ENCODE measurements around the gene RALGPS1.

The RALGPS1 gene

DNA sequence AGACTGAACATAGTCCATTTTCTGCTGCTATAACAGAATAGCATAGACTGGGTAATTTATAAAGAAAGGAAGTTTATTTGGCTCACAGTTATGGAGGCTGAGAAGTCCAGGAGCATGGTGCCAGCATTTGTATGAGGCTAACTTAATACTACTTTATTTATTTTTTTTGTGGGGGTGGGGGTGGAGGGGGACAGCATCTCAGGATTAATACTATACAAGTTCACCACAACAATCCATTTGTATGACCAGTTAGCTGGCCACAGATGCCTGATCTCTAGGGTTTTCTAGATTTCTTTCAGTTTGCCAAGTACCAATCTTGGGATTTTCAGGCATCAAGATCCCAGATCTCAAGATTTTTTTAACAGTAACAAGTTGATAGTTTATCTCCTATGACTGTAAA lies 187.6 kb downstream of the RALGPS1 start:
- Histone ChIP-seq H2BK5ac (ENCODE audit: low read depth, low read length, poor library complexity) (no peak overlapping the region), H3K79me1 (ENCODE audit: low read length) (no peaks in the 10 kb centered on the region), H3K4me3 (ENCODE audit: low read depth, low read length) (no peak overlapping the region), H3K18ac (ENCODE audit: low read length) (no peak overlapping the region), H3K79me2 (ENCODE audit: control insufficient read depth, insufficient read depth, low read length, poor library complexity) (no peaks in the 10 kb centered on the region), H3K9ac (ENCODE audit: low read length) (no peak overlapping the region), H4K8ac (ENCODE audit: low read depth, low read length) (no peak overlapping the region), H2AFZ (ENCODE audit: insufficient read depth, low read length, poor library complexity) (no peak overlapping the region), H3K27ac (ENCODE audit: low read depth, low read length) (no peak overlapping the region), H4K12ac (ENCODE audit: low read depth, low read length) (no peak overlapping the region), H3K9me3 (ENCODE audit: insufficient read depth, low read depth, low read length) (no peaks in the 10 kb centered on the region), H3K27me3 (ENCODE audit: insufficient read depth, low read length) (no peaks in the 10 kb centered on the region), H3K4me2 (ENCODE audit: low read length) (no peak overlapping the region), H2BK120ac (ENCODE audit: insufficient read depth, low read length, poor library complexity) (no peak overlapping the region), H2AK5ac (ENCODE audit: low read length) (no peak overlapping the region), H2BK12ac (ENCODE audit: low read length) (no peak overlapping the region), H4K91ac (ENCODE audit: low read depth, low read length) (no peak overlapping the region), H3K4me1 (ENCODE audit: control insufficient read depth in 1 of 2, insufficient read depth in 2 of 2, low read length in 2 of 2) (peaks cover 6 to 15% of the 10 kb centered on the region in 2 experiments), H3K4ac (ENCODE audit: low read depth, low read length) (no peak overlapping the region), H3K14ac (ENCODE audit: low read length) (no peak overlapping the region), H3K23ac (ENCODE audit: low read length) (no peak overlapping the region), H3K36me3 (ENCODE audit: control insufficient read depth in 1 of 2, insufficient read depth in 2 of 2, low read length in 2 of 2) (no peaks in the 10 kb centered on the region)
- DNase-seq, result no peak

DNA sequence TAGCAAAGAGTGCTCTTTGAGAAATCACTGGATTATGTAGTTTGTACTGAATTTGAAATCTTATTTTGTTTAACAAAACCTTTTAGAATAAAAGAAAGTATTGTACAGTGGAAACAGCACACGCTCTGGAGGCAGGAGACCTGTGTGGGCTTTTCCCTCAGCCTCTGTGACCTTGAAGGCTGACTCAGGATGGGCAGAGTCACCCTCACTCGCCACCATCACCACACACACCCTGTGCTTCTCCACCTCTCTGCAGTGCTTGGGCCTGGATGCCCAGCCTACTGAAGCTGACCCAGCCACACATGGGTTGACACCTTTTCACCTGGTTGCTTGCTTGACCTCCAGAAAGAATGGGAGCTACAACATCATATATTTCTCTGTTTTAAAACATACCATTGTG lies 188.2 kb downstream of the RALGPS1 start:
- H3K14ac ChIP-seq (ENCODE audit: low read length), result no peak overlapping the region
- H4K91ac ChIP-seq (ENCODE audit: low read depth, low read length), result no peak overlapping the region
- WGBS (ENCODE audit: extremely low coverage, insufficient coverage, insufficient read length), result no CpG with 5 or more reads among the region's 2 CpGs
- H3K27me3 ChIP-seq (ENCODE audit: insufficient read depth, low read length), result no peaks in the 10 kb centered on the region
- no peaks in the 10 kb centered on the region for H3K9me3 ChIP-seq (ENCODE audit: insufficient read depth, low read depth, low read length)
- no peak overlapping the region for H2BK12ac ChIP-seq (ENCODE audit: low read length)
- no peak for DNase-seq
- H3K36me3 ChIP-seq (ENCODE audit: control insufficient read depth in 1 of 2, insufficient read depth in 2 of 2, low read length in 2 of 2), result no peaks in the 10 kb centered on the region
- H4K8ac ChIP-seq (ENCODE audit: low read depth, low read length), result no peak overlapping the region
- H3K79me1 ChIP-seq (ENCODE audit: low read length), result no peaks in the 10 kb centered on the region
- no peak overlapping the region for H2BK120ac ChIP-seq (ENCODE audit: insufficient read depth, low read length, poor library complexity)
- no peak overlapping the region for H2AFZ ChIP-seq (ENCODE audit: insufficient read depth, low read length, poor library complexity)
- H3K18ac ChIP-seq (ENCODE audit: low read length), result no peak overlapping the region
- H3K4me3 ChIP-seq (ENCODE audit: low read depth, low read length), result no peak overlapping the region
- no peak overlapping the region for H2AK5ac ChIP-seq (ENCODE audit: low read length)
- no peak overlapping the region for H3K9ac ChIP-seq (ENCODE audit: low read length)
- H3K4ac ChIP-seq (ENCODE audit: low read depth, low read length), result no peak overlapping the region
- no peak overlapping the region for H2BK5ac ChIP-seq (ENCODE audit: low read depth, low read length, poor library complexity)
- H3K4me2 ChIP-seq (ENCODE audit: low read length), result no peak overlapping the region
- H3K79me2 ChIP-seq (ENCODE audit: control insufficient read depth, insufficient read depth, low read length, poor library complexity), result no peaks in the 10 kb centered on the region
- H3K4me1 ChIP-seq (ENCODE audit: control insufficient read depth in 1 of 2, insufficient read depth in 2 of 2, low read length in 2 of 2), result peaks cover 6 to 15% of the 10 kb centered on the region in 2 experiments
- H3K27ac ChIP-seq (ENCODE audit: low read depth, low read length), result no peak overlapping the region
- H3K23ac ChIP-seq (ENCODE audit: low read length), result no peak overlapping the region
- no peak overlapping the region for H4K12ac ChIP-seq (ENCODE audit: low read depth, low read length)

- no peaks in the 10 kb centered on the region for H3K36me3 ChIP-seq (ENCODE audit: control insufficient read depth in 1 of 2, insufficient read depth in 2 of 2, low read length in 2 of 2)
- H2AFZ ChIP-seq (ENCODE audit: insufficient read depth, low read length, poor library complexity), result no peak overlapping the region
- no peak overlapping the region for H3K27ac ChIP-seq (ENCODE audit: low read depth, low read length)
- H3K4me3 ChIP-seq (ENCODE audit: low read depth, low read length), result no peak overlapping the region
- no peaks in the 10 kb centered on the region for H3K79me2 ChIP-seq (ENCODE audit: control insufficient read depth, insufficient read depth, low read length, poor library complexity)
- WGBS (ENCODE audit: extremely low coverage, insufficient coverage, insufficient read length), result no CpG with 5 or more reads among the region's 7 CpGs
- no peak overlapping the region for H3K4me2 ChIP-seq (ENCODE audit: low read length)
- no peak overlapping the region for H2BK12ac ChIP-seq (ENCODE audit: low read length)
- H4K91ac ChIP-seq (ENCODE audit: low read depth, low read length), result no peak overlapping the region
- peak; percentile 39 to 77 for DNase-seq
- H2AK5ac ChIP-seq (ENCODE audit: low read length), result peak overlapping the region; percentile 40
- no peaks in the 10 kb centered on the region for H3K79me1 ChIP-seq (ENCODE audit: low read length)
- no peak overlapping the region for H4K12ac ChIP-seq (ENCODE audit: low read depth, low read length)
- H3K4me1 ChIP-seq (ENCODE audit: control insufficient read depth in 1 of 2, insufficient read depth in 2 of 2, low read length in 2 of 2), result peaks cover 6 to 15% of the 10 kb centered on the region in 2 experiments
- H2BK5ac ChIP-seq (ENCODE audit: low read depth, low read length, poor library complexity), result no peak overlapping the region
- no peak overlapping the region for H4K8ac ChIP-seq (ENCODE audit: low read depth, low read length)
- H3K9me3 ChIP-seq (ENCODE audit: insufficient read depth, low read depth, low read length), result no peaks in the 10 kb centered on the region
- H3K4ac ChIP-seq (ENCODE audit: low read depth, low read length), result no peak overlapping the region
- no peak overlapping the region for H2BK120ac ChIP-seq (ENCODE audit: insufficient read depth, low read length, poor library complexity)
- H3K27me3 ChIP-seq (ENCODE audit: insufficient read depth, low read length), result no peaks in the 10 kb centered on the region
- H3K9ac ChIP-seq (ENCODE audit: low read length), result no peak overlapping the region
- H3K18ac ChIP-seq (ENCODE audit: low read length), result no peak overlapping the region
- H3K23ac ChIP-seq (ENCODE audit: low read length), result no peak overlapping the region
- H3K14ac ChIP-seq (ENCODE audit: low read length), result no peak overlapping the region
These were observed 190.2 kb downstream of the RALGPS1 start for GRCh38 chr9:127104581-127105311.

DNA sequence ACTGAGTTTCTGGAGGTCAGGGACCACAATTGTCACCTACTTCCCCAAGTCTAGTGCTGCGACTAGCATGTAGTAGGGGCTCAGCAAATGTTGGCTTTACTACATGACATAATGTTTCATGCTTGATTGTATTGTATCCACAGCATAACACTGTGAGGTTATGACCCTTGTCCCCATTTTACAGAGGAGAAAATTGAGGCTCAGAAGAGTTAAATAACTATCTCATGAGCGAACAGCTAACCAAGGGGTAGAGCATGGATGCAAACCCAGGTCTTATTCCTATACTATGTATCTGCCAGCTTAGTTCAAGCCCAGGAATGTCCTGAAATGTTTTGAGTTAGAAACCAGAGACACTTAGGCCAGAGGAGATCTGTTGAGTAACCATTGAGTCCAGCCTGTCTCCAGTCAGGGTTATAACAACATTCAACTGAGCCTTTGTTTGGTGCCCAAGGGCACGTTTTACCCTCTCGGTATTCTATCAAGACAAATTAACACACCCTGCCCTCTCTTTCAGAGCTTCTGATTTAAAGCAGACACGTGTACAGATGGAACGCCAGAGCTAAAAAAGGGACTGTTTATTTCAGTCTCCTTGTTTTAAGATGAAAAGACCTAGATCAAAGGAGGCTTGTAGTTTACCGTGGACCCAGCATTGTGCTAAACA lies 191.4 kb downstream of the RALGPS1 start:
- no peak overlapping the region for H3K4ac ChIP-seq (ENCODE audit: low read depth, low read length)
- no peak overlapping the region for H4K12ac ChIP-seq (ENCODE audit: low read depth, low read length)
- H2AFZ ChIP-seq (ENCODE audit: insufficient read depth, low read length, poor library complexity), result no peak overlapping the region
- no peaks in the 10 kb centered on the region for H3K79me1 ChIP-seq (ENCODE audit: low read length)
- no peaks in the 10 kb centered on the region for H3K27me3 ChIP-seq (ENCODE audit: insufficient read depth, low read length)
- no peak overlapping the region for H2BK5ac ChIP-seq (ENCODE audit: low read depth, low read length, poor library complexity)
- no peak overlapping the region for H3K4me2 ChIP-seq (ENCODE audit: low read length)
- H2AK5ac ChIP-seq (ENCODE audit: low read length), result no peak overlapping the region
- DNase-seq, result peak; percentile 9 to 48
- H4K8ac ChIP-seq (ENCODE audit: low read depth, low read length), result no peak overlapping the region
- H4K91ac ChIP-seq (ENCODE audit: low read depth, low read length), result no peak overlapping the region
- H3K79me2 ChIP-seq (ENCODE audit: control insufficient read depth, insufficient read depth, low read length, poor library complexity), result no peaks in the 10 kb centered on the region
- H3K23ac ChIP-seq (ENCODE audit: low read length), result no peak overlapping the region
- H3K9me3 ChIP-seq (ENCODE audit: insufficient read depth, low read depth, low read length), result no peaks in the 10 kb centered on the region
- no peak overlapping the region for H2BK120ac ChIP-seq (ENCODE audit: insufficient read depth, low read length, poor library complexity)
- no peaks in the 10 kb centered on the region for H3K36me3 ChIP-seq (ENCODE audit: control insufficient read depth in 1 of 2, insufficient read depth in 2 of 2, low read length in 2 of 2)
- no peak overlapping the region for H2BK12ac ChIP-seq (ENCODE audit: low read length)
- H3K18ac ChIP-seq (ENCODE audit: low read length), result no peak overlapping the region
- no peak overlapping the region for H3K4me3 ChIP-seq (ENCODE audit: low read depth, low read length)
- peaks cover 6 to 13% of the 10 kb centered on the region in 2 experiments for H3K4me1 ChIP-seq (ENCODE audit: control insufficient read depth in 1 of 2, insufficient read depth in 2 of 2, low read length in 2 of 2)
- H3K14ac ChIP-seq (ENCODE audit: low read length), result no peak overlapping the region
- WGBS (ENCODE audit: extremely low coverage, insufficient coverage, insufficient read length), result no CpG with 5 or more reads among the region's 7 CpGs
- H3K9ac ChIP-seq (ENCODE audit: low read length), result no peak overlapping the region
- H3K27ac ChIP-seq (ENCODE audit: low read depth, low read length), result no peak overlapping the region
